K562 (cell line): ENCODE data around the gene CDC42EP5. TPM values are rescaled to one million over a fixed set of nuclear protein-coding genes. Genes with fewer than 3 reads are reported as not detected.
A peak's percentile ranks its signal among the peaks of the same experiment; 100 is the strongest.

Source experiments
- ATAC-seq: fragments of 200-7000 bp; cut with Tn5 transposase; 3 replicates; pipeline ENCODE4 v1.9.1; 2020; ENCODE audit warnings: moderate library complexity
- BruUV-seq: library from RNA; stranded (reverse); fragments of 400-500 nt; replicated peaks from 2 replicates; lab custom pipeline; 2021; lab: Mats Ljungman, UMichigan
- CTCF ChIA-PET: fragments of 300-600 bp; formaldehyde crosslinking; extraction: SDS; loops from one replicate; lab custom pipeline; 2021; ENCODE audit warnings: low intra/inter-chr PET ratio; lab: Yijun Ruan, JAX
- POLR2A ChIA-PET: fragments of 300-600, 350-650 bp; sonication (Branson Sonifier 250); formaldehyde crosslinking; extraction: SDS; loops from one replicate; lab custom pipeline; 2021; ENCODE audit warnings: antibody characterized with exemption, inconsistent platforms; lab: Yijun Ruan, JAX
- DNase-seq, 4 experiments: peaks; one replicate each; pipeline versions ENCODE4 v3.0.0 to v3.0.0-alpha.2; 2011 to 2018; ENCODE audit warnings: low spot score in 3 of 4, mixed read lengths in 3 of 4; ENCODE audit errors: extremely low read depth in 1 of 4
- FAIRE-seq: peaks from 2 replicates; lab custom pipeline; 2011; peaks lifted over from hg19 to GRCh38; lab: Jason Lieb, UNC
- H2AFZ ChIP-seq: 2 replicates; pipeline ENCODE4 v1.6.0; 2011; ENCODE audit warnings: low read depth, low read length, control low read depth, inconsistent platforms
- H3K27ac ChIP-seq: fragments of 200-600 bp; 3 replicates; pipeline ENCODE4 v1.8.0; 2011; ENCODE audit warnings: low read depth, mild to moderate bottlenecking, control low read depth, inconsistent platforms, low read length, moderate library complexity, mixed read lengths; ENCODE audit errors: extremely low read depth
- H3K27me3 ChIP-seq, 2 experiments: fragments of 300-600 bp in 1 of 2; 2 replicates in 1 of 2; 3 replicates in 1 of 2; pipeline versions ENCODE4 v1.6.0 to v1.8.0; 2011; ENCODE audit warnings: inconsistent platforms in 2 of 2, low read length in 2 of 2, mild to moderate bottlenecking in 1 of 2, mixed read lengths in 1 of 2, moderate library complexity in 1 of 2; ENCODE audit not compliant: control insufficient read depth in 2 of 2, insufficient read depth in 2 of 2
- H3K36me3 ChIP-seq: fragments of 300-600 bp; 3 replicates; pipeline ENCODE4 v1.8.0; 2011; ENCODE audit warnings: mild to moderate bottlenecking, low read length, inconsistent platforms; ENCODE audit not compliant: control insufficient read depth, insufficient read depth
- H3K4me1 ChIP-seq, 2 experiments: fragments of 200-600 bp in 1 of 2; replicated peaks in 1 of 2; 2 replicates in 1 of 2; 3 replicates in 1 of 2; pipeline versions ENCODE4 v1.5.1 to v1.8.0; 2011; ENCODE audit warnings: inconsistent platforms in 2 of 2, low read length in 2 of 2, mild to moderate bottlenecking in 1 of 2, mixed read lengths in 1 of 2, moderate library complexity in 1 of 2; ENCODE audit not compliant: control insufficient read depth in 2 of 2, insufficient read depth in 2 of 2
- H3K4me2 ChIP-seq: 2 replicates; pipeline ENCODE4 v1.6.1; 2011; ENCODE audit warnings: low read length, control low read depth, inconsistent platforms, mixed read lengths; ENCODE audit not compliant: insufficient read depth
- H3K4me3 ChIP-seq: fragments of 200-600 bp; sonication (generic), shearing (Covaris generic); 2 replicates; pipeline ENCODE4 v1.5.1; 2016; ENCODE audit warnings: control low read depth, inconsistent platforms
- H3K79me2 ChIP-seq: fragments of 200-600 bp; 3 replicates; pipeline ENCODE4 v1.8.0; 2011; ENCODE audit warnings: low read length, inconsistent platforms; ENCODE audit not compliant: control insufficient read depth, insufficient read depth
- H3K9ac ChIP-seq, 2 experiments: 2 replicates each; pipeline versions ENCODE4 v1.6.0 to v1.6.1; 2011; ENCODE audit warnings: low read depth in 2 of 2, low read length in 2 of 2, control low read depth in 1 of 2, inconsistent platforms in 1 of 2, mild to moderate bottlenecking in 1 of 2, mixed read lengths in 1 of 2; ENCODE audit not compliant: insufficient read depth in 1 of 2
- H3K9me1 ChIP-seq: one replicate; pipeline ENCODE4 v1.6.0; 2011; ENCODE audit warnings: inconsistent platforms, mild to moderate bottlenecking, low read length, moderate library complexity; ENCODE audit not compliant: control insufficient read depth, insufficient read depth
- H3K9me3 ChIP-seq: replicated peaks from 2 replicates; pipeline ENCODE4 v1.5.1; 2011; ENCODE audit warnings: low read depth, low read length, inconsistent platforms; ENCODE audit not compliant: control insufficient read depth, insufficient read depth
- H4K20me1 ChIP-seq: replicated peaks from 2 replicates; pipeline ENCODE4 v1.6.1; 2011; ENCODE audit warnings: low read length, inconsistent platforms, mixed read lengths; ENCODE audit not compliant: control insufficient read depth, insufficient read depth
- ARHGAP35 ChIP-seq: fragments of 450-650 bp; IDR thresholded peaks from 2 replicates; pipeline ENCODE4 v1.6.1; 2018; ENCODE audit not compliant: partially characterized antibody
- C11orf30 ChIP-seq: fragments of 450-650 bp; IDR thresholded peaks from 2 replicates; pipeline ENCODE4 v1.6.1; 2016; ENCODE audit warnings: low read depth, mild to moderate bottlenecking
- CHD4 ChIP-seq: fragments of 200-600 bp; sonication (generic); IDR thresholded peaks from 3 replicates; pipeline ENCODE4 v1.6.1; 2012; ENCODE audit warnings: low read depth, mild to moderate bottlenecking, mixed read lengths, low read length, inconsistent platforms; ENCODE audit not compliant: insufficient read depth, insufficient replicate concordance, poor library complexity, severe bottlenecking
- EGR1 ChIP-seq: fragments of 450-650 bp; conservative IDR thresholded peaks from 2 replicates; pipeline ENCODE4 v1.6.1; 2017; ENCODE audit warnings: mild to moderate bottlenecking
- ELF2 ChIP-seq: fragments of 250-450 bp; sonication (Bioruptor Pico); IDR thresholded peaks from 2 replicates; pipeline ENCODE4 v1.5.0; 2021; ENCODE audit warnings: mild to moderate bottlenecking
- HNRNPK ChIP-seq: fragments of 200-400 bp; formaldehyde crosslinking; IDR thresholded peaks from one replicate; pipeline ENCODE4 v1.6.1; 2018; ENCODE audit warnings: mild to moderate bottlenecking, low read depth, low read length; ENCODE audit not compliant: poor library complexity, severe bottlenecking
- KHSRP ChIP-seq: fragments of 450-650 bp; IDR thresholded peaks from 2 replicates; pipeline ENCODE4 v1.6.1; 2017
- MCM7 ChIP-seq, 2 experiments: fragments of 450-650 bp; IDR thresholded peaks; 2 replicates each; pipeline ENCODE4 v1.6.1; 2016 to 2018
- NFIX ChIP-seq: fragments of 250-450 bp; sonication (Bioruptor Pico); IDR thresholded peaks from 2 replicates; pipeline ENCODE4 v1.4.0; 2020; ENCODE audit warnings: low read depth, mild to moderate bottlenecking, moderate library complexity
- NR2C1 ChIP-seq, 2 experiments: fragments of 450-650 bp; IDR thresholded peaks; 2 replicates each; pipeline ENCODE4 v1.6.1; 2017; ENCODE audit warnings: mild to moderate bottlenecking in 2 of 2, antibody characterized with exemption in 1 of 2, inconsistent platforms in 1 of 2, missing compliant biosample characterization in 1 of 2, missing genetic modification characterization in 1 of 2
- RAD21 ChIP-seq, 2 experiments: fragments of 250-450 bp in 1 of 2; fragments of 450-650 bp in 1 of 2; sonication (Bioruptor Pico) in 1 of 2; formaldehyde crosslinking in 1 of 2; IDR thresholded peaks in 1 of 2; conservative IDR thresholded peaks in 1 of 2; 2 replicates each; pipeline versions ENCODE4 v1.4.0 to v1.8.0; 2020 to 2022; ENCODE audit warnings: mild to moderate bottlenecking in 2 of 2, moderate library complexity in 1 of 2
- SMARCA4 ChIP-seq: fragments of 450-650 bp; IDR thresholded peaks from 2 replicates; pipeline ENCODE4 v1.6.1; 2016
- SMARCA5 ChIP-seq: fragments of 450-650 bp; IDR thresholded peaks from 2 replicates; pipeline ENCODE4 v1.6.1; 2016
- ZFP36 ChIP-seq: fragments of 150-350 bp; IDR thresholded peaks from 2 replicates; pipeline ENCODE4 v1.6.1; 2018; ENCODE audit warnings: low read length, low read depth; ENCODE audit not compliant: partially characterized antibody
- ZNF174 ChIP-seq: fragments of 250-450 bp; sonication (Bioruptor Pico); IDR thresholded peaks from 2 replicates; pipeline ENCODE4 v1.4.0; 2020; ENCODE audit warnings: mild to moderate bottlenecking
- ZNF184 ChIP-seq: sonication (generic); formaldehyde crosslinking; IDR thresholded peaks from 2 replicates; pipeline ENCODE4 v1.5.0; 2020; ENCODE audit warnings: missing genetic modification reagents
- WGBS: fragments of 100-300 bp; shearing (Covaris generic); methylation state at CpG from one replicate; pipeline ENCODE4 v1.1.6; 2016; ENCODE audit warnings: low coverage, mixed read lengths; ENCODE audit not compliant: insufficient coverage; ENCODE audit errors: missing lambda C conversion rate; 5-methylcytosine and 5-hydroxymethylcytosine counted together
- in situ Hi-C: fragments of 300-500 bp; cut with MboI; formaldehyde crosslinking; loops from 4 replicates; pipeline ENCODE4 v1.15.0; 2018; ENCODE audit warnings: inconsistent platforms, mixed read lengths
- intact Hi-C: fragments of 100-400 bp; cut with micrococcal nuclease; formaldehyde crosslinking; loops from 2 replicates; pipeline ENCODE4 v1.14.2; 2022
- polyA plus RNA-seq, 8 experiments: library from polyadenylated mRNA; depleted of rRNA in 4 of 8; stranded (reverse) in 5 of 8; unstranded in 3 of 8; fragments of >200 nt; fragmentation: Nextera tagmentation in 2 of 8; fragmentation: Illumina TruSeq in 1 of 8; extraction: Ambion mirVana in 2 of 8; extraction: Trizol in 1 of 8; gene quantifications; 2 replicates each; pipeline versions ENCODE4 v1.2.1 to v1.2.3, GENCODE V29; 2011 to 2014; ENCODE audit warnings: inconsistent platforms in 1 of 8, missing spikeins in 1 of 8
- total RNA-seq, 7 experiments: library from RNA; depleted of rRNA in 6 of 7; stranded (reverse); fragments of >200 nt in 6 of 7; fragmentation: Illumina TruSeq in 2 of 7; extraction: Trizol in 2 of 7; gene quantifications; 2 replicates each; pipeline versions ENCODE4 v1.2.1 to v1.2.3, GENCODE V29; 2011 to 2021; ENCODE audit warnings: low replicate concordance in 1 of 7
- TF ChIP-seq, protein P1 (sequence below), 2 experiments: fragments of 450-650 bp; IDR thresholded peaks; 2 replicates each; pipeline ENCODE4 v1.6.1; 2016
- TF ChIP-seq, protein P2 (sequence below): fragments of 450-650 bp; IDR thresholded peaks from 2 replicates; pipeline ENCODE4 v1.6.1; 2016; ENCODE audit warnings: antibody characterized with exemption
- TF ChIP-seq, protein P3 (sequence below): fragments of 450-650 bp; conservative IDR thresholded peaks from 2 replicates; pipeline ENCODE4 v1.6.1; 2016; ENCODE audit warnings: missing genetic modification characterization, low read depth, mild to moderate bottlenecking, control low read depth, missing compliant biosample characterization

CDC42EP5 gene
- total and polyA plus RNA-seq, 9 of the 15 experiments (the other 6 are each of a cell fraction or from before 2014, with no cell fraction given), result 0.15 to 0.38 TPM; not detected in 7

GRCh38 chr19:54470276-54470887 is 2.7 kb downstream of the CDC42EP5 start:
- H2AFZ ChIP-seq, result no peak overlapping the region
- H4K20me1 ChIP-seq, result 0 out of 2 replicates have a peak, but pooled peaks cover 3% of the 10 kb centered on the region
- ChIA-PET POLR2A (interaction anchor here (0.8 to 1.1 kb wide), 2 partner anchors 16 to 20 kb away, joined by 3 read pairs; no protein-coding TSS in a partner anchor), CTCF (no interaction called here)
- intact Hi-C loops (no loop called here), in situ Hi-C loops (no loop called here)
- ATAC-seq (no peak), FAIRE-seq (no peak), DNase-seq (no peak)
- H3K9ac ChIP-seq, result no peak overlapping the region
- no peaks in the 10 kb centered on the region for H3K9me3 ChIP-seq
- no peaks in the 10 kb centered on the region for H3K9me1 ChIP-seq
- 20% methylated on average over 8 of the region's 10 CpGs for WGBS
- H3K4me2 ChIP-seq, result no peak overlapping the region
- H3K4me1 ChIP-seq, result peaks cover 0 to 24% of the 10 kb centered on the region in 2 experiments; a peak in 2 of 5 replicates
- H3K4me3 ChIP-seq, result no peak overlapping the region
- no peaks in the 10 kb centered on the region for H3K36me3 ChIP-seq
- no peak overlapping the region for H3K27ac ChIP-seq
- BruUV-seq, result no TSS peak
- peaks cover 13 to 37% of the 10 kb centered on the region in 2 experiments for H3K27me3 ChIP-seq
- no peaks in the 10 kb centered on the region for H3K79me2 ChIP-seq
- no peak for TF ChIP-seq ZNF174 (CRISPR knock-in tag)
- TF ChIP-seq, protein P1, sequence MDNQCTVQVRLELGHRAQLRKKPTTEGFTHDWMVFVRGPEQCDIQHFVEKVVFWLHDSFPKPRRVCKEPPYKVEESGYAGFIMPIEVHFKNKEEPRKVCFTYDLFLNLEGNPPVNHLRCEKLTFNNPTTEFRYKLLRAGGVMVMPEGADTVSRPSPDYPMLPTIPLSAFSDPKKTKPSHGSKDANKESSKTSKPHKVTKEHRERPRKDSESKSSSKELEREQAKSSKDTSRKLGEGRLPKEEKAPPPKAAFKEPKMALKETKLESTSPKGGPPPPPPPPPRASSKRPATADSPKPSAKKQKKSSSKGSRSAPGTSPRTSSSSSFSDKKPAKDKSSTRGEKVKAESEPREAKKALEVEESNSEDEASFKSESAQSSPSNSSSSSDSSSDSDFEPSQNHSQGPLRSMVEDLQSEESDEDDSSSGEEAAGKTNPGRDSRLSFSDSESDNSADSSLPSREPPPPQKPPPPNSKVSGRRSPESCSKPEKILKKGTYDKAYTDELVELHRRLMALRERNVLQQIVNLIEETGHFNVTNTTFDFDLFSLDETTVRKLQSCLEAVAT (IDR thresholded peaks at IDR 0.05), result no peak
- TF ChIP-seq, protein P2, sequence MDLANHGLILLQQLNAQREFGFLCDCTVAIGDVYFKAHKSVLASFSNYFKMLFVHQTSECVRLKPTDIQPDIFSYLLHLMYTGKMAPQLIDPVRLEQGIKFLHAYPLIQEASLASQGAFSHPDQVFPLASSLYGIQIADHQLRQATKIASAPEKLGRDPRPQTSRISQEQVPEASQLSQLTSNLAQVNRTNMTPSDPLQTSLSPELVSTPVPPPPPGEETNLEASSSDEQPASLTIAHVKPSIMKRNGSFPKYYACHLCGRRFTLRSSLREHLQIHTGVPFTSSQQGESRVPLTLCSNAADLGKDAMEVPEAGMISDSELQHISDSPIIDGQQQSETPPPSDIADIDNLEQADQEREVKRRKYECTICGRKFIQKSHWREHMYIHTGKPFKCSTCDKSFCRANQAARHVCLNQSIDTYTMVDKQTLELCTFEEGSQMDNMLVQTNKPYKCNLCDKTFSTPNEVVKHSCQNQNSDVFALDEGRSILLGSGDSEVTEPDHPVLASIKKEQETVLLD, result 0 out of 2 replicates have a peak, but pooled peaks have one; percentile 33
- TF ChIP-seq ELF2 (CRISPR knock-in tag), result no peak
- TF ChIP-seq ARHGAP35, result no peak
- no peak for TF ChIP-seq CHD4
- peak in 1 of 2 experiments; percentile 65; a peak in 1 of 4 replicates for TF ChIP-seq MCM7 (IDR thresholded peaks at IDR 0.05)
- no peak for TF ChIP-seq HNRNPK
- TF ChIP-seq EGR1, result no peak
- no peak for TF ChIP-seq SMARCA4
- no peak for TF ChIP-seq C11orf30
- TF ChIP-seq, protein P3, sequence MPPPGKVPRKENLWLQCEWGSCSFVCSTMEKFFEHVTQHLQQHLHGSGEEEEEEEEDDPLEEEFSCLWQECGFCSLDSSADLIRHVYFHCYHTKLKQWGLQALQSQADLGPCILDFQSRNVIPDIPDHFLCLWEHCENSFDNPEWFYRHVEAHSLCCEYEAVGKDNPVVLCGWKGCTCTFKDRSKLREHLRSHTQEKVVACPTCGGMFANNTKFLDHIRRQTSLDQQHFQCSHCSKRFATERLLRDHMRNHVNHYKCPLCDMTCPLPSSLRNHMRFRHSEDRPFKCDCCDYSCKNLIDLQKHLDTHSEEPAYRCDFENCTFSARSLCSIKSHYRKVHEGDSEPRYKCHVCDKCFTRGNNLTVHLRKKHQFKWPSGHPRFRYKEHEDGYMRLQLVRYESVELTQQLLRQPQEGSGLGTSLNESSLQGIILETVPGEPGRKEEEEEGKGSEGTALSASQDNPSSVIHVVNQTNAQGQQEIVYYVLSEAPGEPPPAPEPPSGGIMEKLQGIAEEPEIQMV, result no peak
- TF ChIP-seq KHSRP, result no peak
- TF ChIP-seq NR2C1 (IDR thresholded peaks at IDR 0.05), result no peak
- TF ChIP-seq NR2C1 (tag; IDR thresholded peaks at IDR 0.05), result no peak
- TF ChIP-seq ZFP36, result peak; percentile 48
- TF ChIP-seq SMARCA5, result no peak
- TF ChIP-seq RAD21 (CRISPR knock-in tag; conservative IDR thresholded peaks at IDR 0.05 in 1 of 2, IDR thresholded peaks at IDR 0.05 in 1 of 2), result no peak
- no peak for TF ChIP-seq ZNF184
- no peak for TF ChIP-seq NFIX
